Measurements from ENCODE around the gene BANP. TPM values are rescaled to one million over a fixed set of nuclear protein-coding genes. Genes with fewer than 3 reads are reported as not detected.
"Not testable (repeated sequence)": the region's sequence is repeated elsewhere in the genome, so short reads cannot be mapped to it uniquely, and the experiment has no call there.

BANP gene
- total and polyA plus RNA-seq, 2 donors: 27.0 to 29.7 TPM

- not testable (repeated sequence) for H3K4me3 ChIP-seq (ENCODE audit: low read length in 2 of 2); H3K36me3 ChIP-seq (ENCODE audit: control insufficient read depth in 2 of 2, insufficient read depth in 2 of 2, low read length in 1 of 2); H3K9me3 ChIP-seq (ENCODE audit: control insufficient read depth in 2 of 2, insufficient read depth in 1 of 2, low read length in 1 of 2); H3K27me3 ChIP-seq (ENCODE audit: control insufficient read depth in 2 of 2, insufficient read depth in 1 of 2, low read length in 1 of 2); DNase-seq (ENCODE audit: low read depth in 6 of 9, low spot score in 9 of 9); H3K4me1 ChIP-seq (ENCODE audit: control insufficient read depth in 2 of 2, insufficient read depth in 2 of 2, low read length in 2 of 2); H3K27ac ChIP-seq (ENCODE audit: low read depth in 1 of 2, low read length in 1 of 2)
- 30% methylated on average over 22 of the region's 22 CpGs for WGBS
These were observed 163.5 kb downstream of the BANP start for GRCh38 chr16:88114541-88115228.

- Histone ChIP-seq H3K36me3 (ENCODE audit: control insufficient read depth in 2 of 2, insufficient read depth in 2 of 2, low read length in 1 of 2) (no peaks in the 10 kb centered on the region), H3K27ac (ENCODE audit: low read depth in 1 of 2, low read length in 1 of 2) (no peak overlapping the region), H3K4me3 (ENCODE audit: low read length in 2 of 2) (no peak overlapping the region), H3K9me3 (ENCODE audit: control insufficient read depth in 2 of 2, insufficient read depth in 1 of 2, low read length in 1 of 2) (no peaks in the 10 kb centered on the region), H3K4me1 (ENCODE audit: control insufficient read depth in 2 of 2, insufficient read depth in 2 of 2, low read length in 2 of 2) (peaks cover 0 to 6% of the 10 kb centered on the region in 2 donors), H3K27me3 (ENCODE audit: control insufficient read depth in 2 of 2, insufficient read depth in 1 of 2, low read length in 1 of 2) (peaks cover 0 to 7% of the 10 kb centered on the region in 2 donors)
- WGBS: 93% methylated on average over 13 of the region's 13 CpGs
- DNase-seq (ENCODE audit: low read depth in 6 of 9, low spot score in 9 of 9): no peak
These were observed 164.9 kb downstream of the BANP start for GRCh38 chr16:88116121-88116520.

GRCh38 chr16:88117476-88117868 lies 166.2 kb downstream of the BANP start:
- Histone ChIP-seq H3K4me3 (ENCODE audit: low read length in 2 of 2) (no peak overlapping the region), H3K36me3 (ENCODE audit: control insufficient read depth in 2 of 2, insufficient read depth in 2 of 2, low read length in 1 of 2) (no peaks in the 10 kb centered on the region), H3K9me3 (ENCODE audit: control insufficient read depth in 2 of 2, insufficient read depth in 1 of 2, low read length in 1 of 2) (no peaks in the 10 kb centered on the region), H3K27ac (ENCODE audit: low read depth in 1 of 2, low read length in 1 of 2) (no peak overlapping the region), H3K27me3 (ENCODE audit: control insufficient read depth in 2 of 2, insufficient read depth in 1 of 2, low read length in 1 of 2) (peaks cover 0 to 7% of the 10 kb centered on the region in 2 donors), H3K4me1 (ENCODE audit: control insufficient read depth in 2 of 2, insufficient read depth in 2 of 2, low read length in 2 of 2) (peaks cover 0 to 6% of the 10 kb centered on the region in 2 donors)
- WGBS: 94% methylated on average over 20 of the region's 20 CpGs
- DNase-seq (ENCODE audit: low read depth in 6 of 9, low spot score in 9 of 9): no peak

GRCh38 chr16:88118376-88118775 lies 167.1 kb downstream of the BANP start:
- Histone ChIP-seq H3K4me1 (ENCODE audit: control insufficient read depth in 2 of 2, insufficient read depth in 2 of 2, low read length in 2 of 2) (peaks cover 0 to 4% of the 10 kb centered on the region in 2 donors), H3K36me3 (ENCODE audit: control insufficient read depth in 2 of 2, insufficient read depth in 2 of 2, low read length in 1 of 2) (no peaks in the 10 kb centered on the region), H3K4me3 (ENCODE audit: low read length in 2 of 2) (no peak overlapping the region), H3K9me3 (ENCODE audit: control insufficient read depth in 2 of 2, insufficient read depth in 1 of 2, low read length in 1 of 2) (no peaks in the 10 kb centered on the region), H3K27me3 (ENCODE audit: control insufficient read depth in 2 of 2, insufficient read depth in 1 of 2, low read length in 1 of 2) (peaks cover 0 to 7% of the 10 kb centered on the region in 2 donors), H3K27ac (ENCODE audit: low read depth in 1 of 2, low read length in 1 of 2) (no peak overlapping the region)
- whole genome bisulfite sequencing: 80% methylated on average over 13 of the region's 13 CpGs
- DNase-seq (ENCODE audit: low read depth in 6 of 9, low spot score in 9 of 9): no peak

- H3K27me3 ChIP-seq (ENCODE audit: control insufficient read depth in 2 of 2, insufficient read depth in 1 of 2, low read length in 1 of 2); H3K9me3 ChIP-seq (ENCODE audit: control insufficient read depth in 2 of 2, insufficient read depth in 1 of 2, low read length in 1 of 2); DNase-seq (ENCODE audit: low read depth in 6 of 9, low spot score in 9 of 9); H3K4me1 ChIP-seq (ENCODE audit: control insufficient read depth in 2 of 2, insufficient read depth in 2 of 2, low read length in 2 of 2); H3K36me3 ChIP-seq (ENCODE audit: control insufficient read depth in 2 of 2, insufficient read depth in 2 of 2, low read length in 1 of 2); H3K4me3 ChIP-seq (ENCODE audit: low read length in 2 of 2); H3K27ac ChIP-seq (ENCODE audit: low read depth in 1 of 2, low read length in 1 of 2): not testable (repeated sequence)
- 69% methylated on average over 28 of the region's 28 CpGs for WGBS
These were observed 167.9 kb downstream of the BANP start for GRCh38 chr16:88118852-88119741.

- H3K4me1 ChIP-seq (ENCODE audit: control insufficient read depth in 2 of 2, insufficient read depth in 2 of 2, low read length in 2 of 2); H3K27me3 ChIP-seq (ENCODE audit: control insufficient read depth in 2 of 2, insufficient read depth in 1 of 2, low read length in 1 of 2); H3K27ac ChIP-seq (ENCODE audit: low read depth in 1 of 2, low read length in 1 of 2); H3K4me3 ChIP-seq (ENCODE audit: low read length in 2 of 2); DNase-seq (ENCODE audit: low read depth in 6 of 9, low spot score in 9 of 9); H3K36me3 ChIP-seq (ENCODE audit: control insufficient read depth in 2 of 2, insufficient read depth in 2 of 2, low read length in 1 of 2); H3K9me3 ChIP-seq (ENCODE audit: control insufficient read depth in 2 of 2, insufficient read depth in 1 of 2, low read length in 1 of 2): not testable (repeated sequence)
- WGBS: 94% methylated on average over 49 of the region's 49 CpGs
These were observed 168.9 kb downstream of the BANP start for GRCh38 chr16:88119881-88120751.

GRCh38 chr16:88120812-88121211 lies 169.6 kb downstream of the BANP start:
- Histone ChIP-seq H3K27ac (ENCODE audit: low read depth in 1 of 2, low read length in 1 of 2) (no peak overlapping the region), H3K4me1 (ENCODE audit: control insufficient read depth in 2 of 2, insufficient read depth in 2 of 2, low read length in 2 of 2) (peaks cover 0 to 3% of the 10 kb centered on the region in 2 donors), H3K9me3 (ENCODE audit: control insufficient read depth in 2 of 2, insufficient read depth in 1 of 2, low read length in 1 of 2) (no peaks in the 10 kb centered on the region), H3K36me3 (ENCODE audit: control insufficient read depth in 2 of 2, insufficient read depth in 2 of 2, low read length in 1 of 2) (no peaks in the 10 kb centered on the region), H3K27me3 (ENCODE audit: control insufficient read depth in 2 of 2, insufficient read depth in 1 of 2, low read length in 1 of 2) (peaks cover 0 to 7% of the 10 kb centered on the region in 2 donors), H3K4me3 (ENCODE audit: low read length in 2 of 2) (no peak overlapping the region)
- 92% methylated on average over 18 of the region's 18 CpGs for WGBS
- no peak for DNase-seq (ENCODE audit: low read depth in 6 of 9, low spot score in 9 of 9)

GRCh38 chr16:88121391-88121790 lies 170.2 kb downstream of the BANP start:
- not testable (repeated sequence) for H3K9me3 ChIP-seq (ENCODE audit: control insufficient read depth in 2 of 2, insufficient read depth in 1 of 2, low read length in 1 of 2); H3K4me3 ChIP-seq (ENCODE audit: low read length in 2 of 2); H3K27ac ChIP-seq (ENCODE audit: low read depth in 1 of 2, low read length in 1 of 2); DNase-seq (ENCODE audit: low read depth in 6 of 9, low spot score in 9 of 9); H3K36me3 ChIP-seq (ENCODE audit: control insufficient read depth in 2 of 2, insufficient read depth in 2 of 2, low read length in 1 of 2); H3K4me1 ChIP-seq (ENCODE audit: control insufficient read depth in 2 of 2, insufficient read depth in 2 of 2, low read length in 2 of 2); H3K27me3 ChIP-seq (ENCODE audit: control insufficient read depth in 2 of 2, insufficient read depth in 1 of 2, low read length in 1 of 2)
- 97% methylated on average over 11 of the region's 11 CpGs for WGBS
